Upper lobe of left lung (tissue), 4 donors: ENCODE data around the gene ARID5B.

ENCODE experiments used
- CTCF ChIP-seq, 6 experiments: fragments of 450-650 bp in 4 of 6; fragments of 200-600 bp in 2 of 6; sonication (generic) in 2 of 6; IDR thresholded peaks; one replicate each; pipeline ENCODE4 v1.5.1; 2016 to 2019; ENCODE audit warnings: antibody characterized with exemption in 6 of 6
- EP300 ChIP-seq, 4 donors: sonication (generic); formaldehyde crosslinking; IDR thresholded peaks; one replicate each; pipeline ENCODE4 v1.5.1; 2017; ENCODE audit warnings: antibody characterized with exemption in 4 of 4, control low read depth in 2 of 4

DNA sequence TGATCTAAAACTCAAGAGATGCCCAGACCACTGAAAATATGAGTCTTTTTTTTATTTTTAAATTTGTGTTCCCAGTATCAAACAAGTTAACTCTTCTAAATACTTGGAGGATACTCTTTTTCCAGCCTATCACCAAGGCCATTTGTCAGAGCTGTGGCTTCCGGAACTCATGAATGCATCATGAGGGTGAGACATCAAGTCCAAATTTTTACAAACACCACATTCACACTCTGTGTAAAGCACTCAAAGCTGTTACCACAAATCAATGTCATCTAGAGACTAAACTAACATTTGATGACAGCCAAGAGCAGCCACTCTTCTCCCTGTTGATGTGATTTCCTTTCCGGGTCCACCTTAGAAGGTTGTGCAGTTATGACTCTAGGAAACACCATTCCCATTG lies 43.8 kb upstream of the ARID5B start:
- TF ChIP-seq EP300 (IDR thresholded peaks at IDR 0.05) (no peak), CTCF (IDR thresholded peaks at IDR 0.05) (no peak)
